Muscle of leg (tissue), 11 donors: ENCODE measurements around the gene RTL10. TPM values are rescaled to one million over a fixed set of nuclear protein-coding genes. Genes with fewer than 3 reads are reported as not detected.
"Not testable (repeated sequence)": the region's sequence is repeated elsewhere in the genome, so short reads cannot be mapped to it uniquely, and the experiment has no call there.

Source experiments
- DNase-seq: peaks from one replicate; pipeline ENCODE4 v3.0.0; 2013
- H3K27ac ChIP-seq: one replicate; pipeline ENCODE4 v1.5.1; 2013; ENCODE audit warnings: mild to moderate bottlenecking, low read length, control low read depth
- H3K27me3 ChIP-seq: one replicate; pipeline ENCODE4 v1.6.1; 2013; ENCODE audit warnings: low read length; ENCODE audit not compliant: control insufficient read depth, insufficient read depth
- H3K36me3 ChIP-seq: one replicate; pipeline ENCODE4 v1.6.1; 2013; ENCODE audit warnings: low read length; ENCODE audit not compliant: control insufficient read depth, insufficient read depth
- H3K4me1 ChIP-seq: one replicate; pipeline ENCODE4 v1.6.1; 2013; ENCODE audit warnings: low read length; ENCODE audit not compliant: control insufficient read depth, insufficient read depth
- H3K4me3 ChIP-seq: one replicate; pipeline ENCODE4 v1.5.1; 2013; ENCODE audit warnings: low read length, control low read depth
- H3K9me3 ChIP-seq: replicated peaks from 2 replicates; pipeline ENCODE4 v1.6.1; 2013; ENCODE audit warnings: low read depth, low read length; ENCODE audit not compliant: control insufficient read depth
- WGBS: methylation state at CpG from one replicate; pipeline ENCODE4 v1.1.5; 2013; ENCODE audit warnings: missing lambda C conversion rate; ENCODE audit not compliant: insufficient coverage; 5-methylcytosine and 5-hydroxymethylcytosine counted together
- polyA plus RNA-seq, 8 donors: library from polyadenylated mRNA; unstranded; fragments of 120-200 nt; gene quantifications; one replicate each; pipeline versions ENCODE4 v1.2.1 to v1.2.3, GENCODE V29; 2013; ENCODE audit warnings: inconsistent platforms in 1 of 8, low replicate concordance in 1 of 8; ENCODE audit not compliant: insufficient read length in 8 of 8, insufficient read depth in 1 of 8
- total RNA-seq: library from RNA; stranded (reverse); fragments of 120-200 nt; gene quantifications from one replicate; pipeline ENCODE4 v1.2.4, GENCODE V29; 2013

The RTL10 gene
- total and polyA plus RNA-seq, 9 donors = 10.8 to 15.8 (median 12.7) TPM

- no peaks in the 10 kb centered on the region for H3K4me1 ChIP-seq
- no peaks in the 10 kb centered on the region for H3K9me3 ChIP-seq
- no peaks in the 10 kb centered on the region for H3K36me3 ChIP-seq
- H3K27me3 ChIP-seq = no peaks in the 10 kb centered on the region
- no peak overlapping the region for H3K4me3 ChIP-seq
- no peak overlapping the region for H3K27ac ChIP-seq
- DNase-seq = peak; percentile 37
Observed at GRCh38 chr22:19836512-19836911, 18.2 kb downstream of the RTL10 start.

- DNase-seq = no peak
- H3K36me3 ChIP-seq = no peaks in the 10 kb centered on the region
- H3K27ac ChIP-seq = no peak overlapping the region
- no peaks in the 10 kb centered on the region for H3K27me3 ChIP-seq
- no peaks in the 10 kb centered on the region for H3K4me1 ChIP-seq
- H3K9me3 ChIP-seq = no peaks in the 10 kb centered on the region
- H3K4me3 ChIP-seq = no peak overlapping the region
Observed at GRCh38 chr22:19834599-19834998, 20.1 kb downstream of the RTL10 start.

- not testable (repeated sequence) for H3K4me3 ChIP-seq, H3K36me3 ChIP-seq, DNase-seq, H3K4me1 ChIP-seq, H3K27ac ChIP-seq, H3K27me3 ChIP-seq, H3K9me3 ChIP-seq
- 69% methylated on average over 3 of the region's 9 CpGs for WGBS
Observed at GRCh38 chr22:19833327-19833726, 21.3 kb downstream of the RTL10 start.

DNA sequence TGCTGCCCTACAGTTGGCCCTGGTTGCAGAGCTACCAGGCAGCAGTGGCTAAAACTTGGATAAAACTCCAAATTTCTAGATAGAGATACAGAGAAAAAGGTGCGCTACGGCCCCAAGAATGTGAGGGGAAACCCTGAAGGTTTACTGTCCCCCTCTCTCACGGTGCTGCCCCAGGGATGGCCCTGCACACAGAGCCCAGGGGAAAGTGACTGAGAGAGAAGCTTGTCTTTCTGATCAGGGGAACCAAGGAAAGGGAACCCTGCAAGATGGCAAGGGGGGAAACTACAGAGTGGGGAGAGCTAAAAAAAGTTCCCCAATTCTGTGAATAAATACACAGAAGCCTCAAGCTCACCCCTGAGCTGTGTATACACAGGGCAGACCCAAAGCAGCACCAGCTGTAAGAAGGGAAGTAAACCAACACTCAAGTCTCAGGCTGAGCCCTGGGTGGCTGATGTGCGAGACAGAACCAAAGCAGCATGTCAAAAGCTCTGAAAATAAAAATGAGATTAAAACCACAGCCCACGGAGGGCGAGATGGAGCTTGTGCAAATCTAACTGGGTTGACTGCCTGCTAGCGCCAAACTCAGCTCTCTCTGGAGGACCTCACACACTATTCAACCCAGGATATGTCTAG, 22.1 kb downstream of the RTL10 start:
- H3K27ac ChIP-seq = no peak overlapping the region
- no peak overlapping the region for H3K4me3 ChIP-seq
- H3K4me1 ChIP-seq = no peaks in the 10 kb centered on the region
- no peaks in the 10 kb centered on the region for H3K9me3 ChIP-seq
- H3K27me3 ChIP-seq = no peaks in the 10 kb centered on the region
- no peaks in the 10 kb centered on the region for H3K36me3 ChIP-seq
- 55% methylated on average over 2 of the region's 7 CpGs for WGBS
- DNase-seq = no peak

- not testable (repeated sequence) for H3K27ac ChIP-seq, H3K9me3 ChIP-seq, DNase-seq, H3K36me3 ChIP-seq, H3K27me3 ChIP-seq, H3K4me3 ChIP-seq, H3K4me1 ChIP-seq
- WGBS = 90% methylated on average over 2 of the region's 3 CpGs
Observed at GRCh38 chr22:19831979-19832378, 22.7 kb downstream of the RTL10 start.

DNA sequence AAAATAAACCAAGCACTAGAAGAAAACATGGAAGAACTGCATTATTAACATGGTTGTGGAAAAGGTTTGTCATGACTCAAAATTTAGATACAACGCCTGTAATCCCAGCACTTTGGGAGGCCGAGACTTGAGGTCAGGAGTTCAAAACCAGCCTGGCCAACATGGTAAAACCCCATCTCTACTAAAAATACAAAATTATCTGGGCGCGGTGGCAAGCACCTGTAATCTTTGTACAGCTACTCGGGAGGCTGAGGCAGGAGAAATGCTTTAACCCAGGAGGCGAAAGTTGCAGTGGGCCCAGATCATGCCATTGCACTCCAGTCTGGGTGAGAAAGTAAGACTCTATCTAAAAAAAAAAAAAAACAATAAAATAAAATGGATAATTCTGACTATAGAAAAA, 23.7 kb downstream of the RTL10 start:
- Histone ChIP-seq H3K4me1 (no peaks in the 10 kb centered on the region), H3K27me3 (no peaks in the 10 kb centered on the region), H3K9me3 (no peaks in the 10 kb centered on the region), H3K36me3 (no peaks in the 10 kb centered on the region), H3K27ac (no peak overlapping the region), H3K4me3 (no peak overlapping the region)
- no CpG with 5 or more reads among the region's 6 CpGs for WGBS
- no peak for DNase-seq

DNA sequence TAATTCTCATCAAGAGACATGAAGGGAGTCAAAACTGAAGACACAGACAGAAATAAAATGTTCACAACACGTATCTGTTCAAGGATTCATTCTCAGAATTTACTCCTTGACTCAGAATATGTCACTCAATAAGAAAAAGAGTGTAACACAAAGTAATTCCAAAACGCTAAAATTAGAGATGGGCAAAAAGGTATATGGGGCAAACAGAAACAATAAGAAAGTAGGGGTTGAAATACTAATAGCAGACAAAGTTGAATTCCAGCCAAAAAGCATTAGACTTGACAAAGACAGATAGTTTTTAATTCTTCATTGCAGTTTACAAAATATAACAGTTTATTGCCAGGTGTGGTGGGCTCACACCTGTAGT, 26.7 kb downstream of the RTL10 start:
- Histone ChIP-seq H3K27me3 (no peaks in the 10 kb centered on the region), H3K27ac (no peak overlapping the region), H3K36me3 (no peaks in the 10 kb centered on the region), H3K4me3 (no peak overlapping the region), H3K9me3 (no peaks in the 10 kb centered on the region), H3K4me1 (no peaks in the 10 kb centered on the region)
- DNase-seq = no peak
- no CpG with 5 or more reads among the region's 2 CpGs for WGBS

GRCh38 chr22:19827341-19828034, 27.2 kb downstream of the RTL10 start:
- H3K9me3 ChIP-seq = no peaks in the 10 kb centered on the region
- no CpG with 5 or more reads among the region's 10 CpGs for WGBS
- H3K4me1 ChIP-seq = no peaks in the 10 kb centered on the region
- H3K36me3 ChIP-seq = no peaks in the 10 kb centered on the region
- no peak for DNase-seq
- H3K27ac ChIP-seq = no peak overlapping the region
- H3K27me3 ChIP-seq = no peaks in the 10 kb centered on the region
- H3K4me3 ChIP-seq = no peak overlapping the region

DNA sequence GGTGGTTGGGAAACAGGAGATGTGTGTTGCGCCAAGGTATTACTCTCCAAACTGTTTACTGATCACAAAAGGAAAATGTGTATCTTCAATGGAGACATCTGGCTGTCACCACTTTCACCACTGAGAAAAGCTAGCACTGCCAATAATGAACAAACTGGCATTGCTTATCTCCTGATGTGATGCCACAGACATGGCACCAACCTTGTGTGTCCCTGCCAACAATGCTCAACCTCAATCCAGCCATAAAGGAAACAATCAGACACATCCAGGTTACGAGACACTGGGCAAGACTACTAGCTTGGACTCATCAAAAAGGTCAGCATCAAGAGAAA, 28.1 kb downstream of the RTL10 start:
- no peaks in the 10 kb centered on the region for H3K4me1 ChIP-seq
- DNase-seq = no peak
- H3K36me3 ChIP-seq = no peaks in the 10 kb centered on the region
- H3K27ac ChIP-seq = no peak overlapping the region
- H3K27me3 ChIP-seq = no peaks in the 10 kb centered on the region
- 20% methylated on average over 1 of the region's 2 CpGs for WGBS
- H3K4me3 ChIP-seq = no peak overlapping the region
- H3K9me3 ChIP-seq = no peaks in the 10 kb centered on the region

DNA sequence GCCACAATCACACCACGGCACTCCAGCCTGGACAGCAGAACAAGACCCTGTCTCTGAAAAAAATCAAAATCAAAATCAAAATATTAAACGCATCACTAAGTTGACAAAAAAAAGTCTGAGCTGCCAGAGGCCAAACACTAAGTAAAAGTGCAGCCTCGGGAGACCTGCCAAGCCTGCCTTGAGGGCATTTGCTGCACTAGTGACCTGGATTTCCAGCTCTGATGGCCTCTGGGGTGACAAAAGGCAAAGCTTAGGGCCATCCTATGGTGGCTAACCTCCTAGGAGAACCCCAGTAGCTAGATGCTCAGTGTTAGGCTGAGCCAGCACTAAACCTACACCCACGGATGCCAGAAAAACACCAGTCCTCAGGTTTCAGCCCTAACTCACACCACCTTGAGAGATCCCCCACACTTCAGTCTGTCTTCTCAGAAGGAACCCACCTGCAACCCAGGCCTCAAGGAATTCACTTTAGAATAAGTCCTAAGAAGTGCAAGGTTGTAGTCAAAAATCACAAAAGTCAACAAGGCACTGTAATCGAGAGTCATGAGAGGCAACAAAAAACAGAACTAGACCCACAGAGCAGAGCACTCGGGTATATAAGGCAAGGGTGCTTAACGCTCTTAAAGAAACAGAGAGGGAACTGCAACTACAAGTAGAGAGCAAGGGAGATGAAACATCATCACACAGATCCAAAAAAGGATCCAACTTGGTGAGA, 28.6 kb downstream of the RTL10 start:
- WGBS = 79% methylated on average over 4 of the region's 7 CpGs
- H3K27ac ChIP-seq = no peak overlapping the region
- DNase-seq = no peak
- H3K9me3 ChIP-seq = no peaks in the 10 kb centered on the region
- H3K27me3 ChIP-seq = no peaks in the 10 kb centered on the region
- H3K4me1 ChIP-seq = no peaks in the 10 kb centered on the region
- no peak overlapping the region for H3K4me3 ChIP-seq
- H3K36me3 ChIP-seq = no peaks in the 10 kb centered on the region
